NAMALWA (cell line): ENCODE measurements around the gene CATSPERD.
A peak's percentile ranks its signal among the peaks of the same experiment; 100 is the strongest.

Experiments
- DNase-seq: peaks from one replicate; pipeline ENCODE4 v3.0.0-alpha.2; 2015; ENCODE audit warnings: low spot score

Gene CATSPERD

DNA sequence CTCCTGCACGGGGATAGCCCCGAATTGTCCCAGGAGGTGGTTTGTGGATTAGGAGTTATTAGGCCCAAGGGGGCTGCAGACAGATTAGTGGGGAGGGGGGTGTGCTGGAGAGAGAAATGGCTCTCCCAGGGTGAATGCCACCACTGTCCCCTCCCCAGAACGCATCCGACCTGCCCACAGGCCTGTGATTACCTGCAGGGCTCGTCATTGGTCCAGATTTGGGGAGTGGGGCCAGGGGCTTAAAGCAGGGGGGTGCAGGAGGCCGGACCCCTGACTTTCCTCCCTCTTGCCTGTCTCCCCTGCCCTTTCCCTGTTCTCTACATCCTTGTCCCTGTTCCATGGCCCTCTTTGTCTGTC is 85.7 kb downstream of the CATSPERD start:
- DNase-seq: no peak

DNA sequence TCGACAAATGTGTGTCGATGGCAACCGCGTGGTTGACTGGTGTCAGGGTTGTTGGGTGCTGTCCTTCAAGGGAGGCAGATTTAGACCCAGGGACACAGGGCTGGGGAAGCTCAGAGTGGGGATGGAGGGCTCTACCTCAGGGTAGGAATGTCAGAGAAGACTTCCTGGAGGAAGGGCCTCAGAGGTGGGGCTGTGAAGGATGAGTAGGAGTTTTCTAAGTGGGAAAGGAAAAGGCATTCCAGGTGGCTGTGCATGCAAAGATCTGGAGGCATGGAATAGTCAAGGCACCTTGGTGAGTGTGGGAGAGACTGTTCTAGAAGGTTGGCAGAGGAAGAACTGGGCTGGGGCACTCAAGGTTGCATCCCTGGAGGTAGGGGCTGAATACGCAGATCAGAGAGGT is 86.5 kb downstream of the CATSPERD start:
- no peak for DNase-seq

DNA sequence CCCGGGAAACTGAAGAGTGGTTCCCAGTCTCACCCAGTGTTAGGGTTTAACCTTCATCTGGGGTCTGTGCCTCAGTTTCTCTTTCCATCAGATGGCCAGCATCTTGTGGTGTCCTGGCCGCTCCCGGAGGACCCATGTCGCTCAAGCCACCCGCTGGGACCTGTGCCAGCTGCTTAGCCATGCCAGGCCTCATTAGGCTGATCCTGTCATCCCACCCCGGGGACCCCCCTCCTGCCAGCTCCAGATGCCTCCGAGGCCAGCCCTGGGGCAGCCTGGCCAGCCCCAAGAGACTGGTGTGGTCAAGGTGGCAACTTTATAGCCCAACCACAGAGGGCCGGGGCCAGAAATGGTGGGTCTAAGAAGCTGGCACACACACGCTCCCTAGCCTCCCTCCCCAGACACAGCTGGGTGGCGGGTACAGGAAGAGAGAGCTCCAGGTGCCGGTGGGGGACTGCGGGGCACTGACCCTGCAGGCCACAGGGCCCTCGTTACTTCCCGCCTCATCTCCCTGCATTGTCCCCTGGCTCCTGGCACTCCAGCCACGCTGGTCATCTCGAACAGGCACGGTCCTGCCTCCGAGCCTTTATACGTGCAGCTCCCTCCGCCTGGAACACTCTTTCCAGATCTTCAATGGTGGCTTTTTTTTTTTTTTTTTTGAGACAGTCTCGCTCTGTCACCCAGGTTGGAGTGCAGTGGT is 87.8 kb downstream of the CATSPERD start:
- no peak for DNase-seq

GRCh38 chr19:5809053-5809452 is 88.6 kb downstream of the CATSPERD start:
- no peak for DNase-seq

- DNase-seq: no peak
These were observed 89.0 kb downstream of the CATSPERD start for GRCh38 chr19:5809469-5809868.

DNA sequence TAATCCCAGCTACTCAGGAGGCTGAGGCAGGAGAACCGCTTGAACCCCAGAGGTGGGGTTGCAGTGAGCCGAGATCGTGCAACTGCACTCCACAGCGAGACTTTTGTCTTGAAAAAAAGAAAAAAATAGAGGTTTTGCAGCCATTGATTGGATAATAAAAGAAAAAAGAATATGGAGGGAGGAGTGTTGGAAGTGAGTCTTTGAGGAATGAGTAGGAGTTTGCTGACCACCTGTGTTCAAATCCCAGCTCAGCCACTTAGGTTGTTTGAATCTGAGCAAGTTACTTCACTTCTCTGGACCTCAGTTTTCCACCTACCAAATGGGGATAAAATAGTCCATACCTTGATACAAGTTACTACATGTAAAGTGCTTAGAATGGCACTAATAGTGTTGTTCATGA is 90.7 kb downstream of the CATSPERD start:
- DNase-seq: no peak

- no peak for DNase-seq
These were observed 93.8 kb downstream of the CATSPERD start for GRCh38 chr19:5814123-5814851.

- no peak for DNase-seq
These were observed 94.4 kb downstream of the CATSPERD start for GRCh38 chr19:5814852-5815246.

- no peak for DNase-seq
These were observed 96.8 kb downstream of the CATSPERD start for GRCh38 chr19:5817218-5817617.

DNA sequence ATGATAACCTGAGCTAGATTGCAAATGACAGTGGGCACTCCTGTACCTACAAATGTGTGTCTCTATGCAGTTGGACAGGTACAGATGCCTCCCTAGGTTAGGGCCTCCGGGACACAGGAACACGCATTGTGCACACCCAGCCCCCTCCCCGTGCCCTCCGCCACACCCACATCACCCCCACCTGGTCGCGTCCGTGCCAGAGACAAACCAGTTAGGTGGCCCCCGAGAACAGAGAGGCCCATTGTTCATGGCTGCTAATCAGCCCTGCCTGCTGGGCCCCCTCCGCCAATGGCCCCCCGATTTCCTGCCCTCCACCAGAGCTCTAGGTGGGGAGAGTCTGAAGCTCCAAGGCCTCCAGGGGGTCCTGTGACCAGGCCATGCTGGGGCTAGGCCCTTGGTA is 98.2 kb downstream of the CATSPERD start:
- no peak for DNase-seq

GRCh38 chr19:5820785-5821184 is 100.3 kb downstream of the CATSPERD start:
- DNase-seq: no peak

DNA sequence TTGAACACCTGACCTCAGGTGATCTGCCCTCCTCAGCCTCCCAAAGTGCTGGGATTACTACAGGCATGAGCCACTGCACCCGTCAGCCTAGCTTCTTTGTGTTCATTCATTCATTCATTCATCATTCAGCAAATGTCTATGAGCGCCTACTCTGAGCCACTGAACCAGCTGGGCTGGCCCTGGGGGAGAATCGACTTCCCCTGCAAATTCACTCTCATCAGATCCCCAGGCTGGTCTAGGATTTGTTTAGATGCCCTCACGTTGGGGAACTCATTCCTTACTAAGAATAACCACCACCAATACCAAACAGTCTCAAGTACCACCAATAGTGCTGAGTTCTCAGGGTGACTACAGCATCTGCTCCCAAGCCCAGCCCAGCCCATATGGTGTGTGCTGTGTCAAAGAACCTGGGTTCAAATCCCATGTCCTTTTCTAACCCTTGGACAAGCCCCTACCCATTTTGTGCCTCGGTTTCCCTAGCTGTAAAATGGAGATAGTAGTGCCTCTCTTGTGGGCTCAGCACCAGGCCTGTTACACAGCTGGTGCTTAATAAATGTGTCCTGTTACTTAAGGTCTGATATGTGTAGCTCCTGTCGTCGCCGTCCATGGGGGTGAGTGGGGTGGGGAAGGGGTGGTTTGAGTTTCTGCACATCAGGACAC is 101.2 kb downstream of the CATSPERD start:
- no peak for DNase-seq

DNA sequence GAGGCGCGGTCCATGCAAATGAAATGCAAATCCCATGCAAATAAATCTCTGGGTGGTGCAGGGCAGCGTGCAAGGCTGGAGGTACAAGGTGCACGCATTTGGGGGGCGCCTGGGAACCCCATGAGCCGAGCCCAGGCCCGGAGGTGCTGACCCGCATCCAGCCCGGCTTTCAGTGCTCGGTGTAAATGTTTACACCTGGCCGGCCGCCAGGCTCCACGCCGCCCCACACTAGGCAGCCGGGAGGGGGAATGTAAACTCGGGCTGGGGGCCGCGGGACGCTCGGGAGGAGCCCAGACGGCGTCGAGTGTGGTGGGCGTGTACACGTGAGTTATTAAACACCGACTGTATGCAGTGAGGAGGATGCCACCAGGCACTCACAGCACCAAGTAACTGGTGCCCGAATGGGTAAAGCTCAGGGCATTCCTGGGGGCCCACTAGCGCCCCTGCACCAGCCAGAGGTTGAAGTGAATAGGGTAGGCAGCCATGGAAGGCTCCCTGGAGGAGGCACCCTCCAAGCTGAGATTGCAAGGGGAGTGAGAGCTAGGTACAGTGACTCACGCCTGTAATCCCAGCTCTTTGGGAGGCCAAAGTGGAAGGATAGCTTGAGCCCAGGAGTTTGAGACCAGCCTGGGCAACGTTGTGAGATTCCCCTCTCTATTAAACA is 101.9 kb downstream of the CATSPERD start:
- DNase-seq: no peak

- no peak for DNase-seq
These were observed 103.3 kb downstream of the CATSPERD start for GRCh38 chr19:5823579-5824281.

DNA sequence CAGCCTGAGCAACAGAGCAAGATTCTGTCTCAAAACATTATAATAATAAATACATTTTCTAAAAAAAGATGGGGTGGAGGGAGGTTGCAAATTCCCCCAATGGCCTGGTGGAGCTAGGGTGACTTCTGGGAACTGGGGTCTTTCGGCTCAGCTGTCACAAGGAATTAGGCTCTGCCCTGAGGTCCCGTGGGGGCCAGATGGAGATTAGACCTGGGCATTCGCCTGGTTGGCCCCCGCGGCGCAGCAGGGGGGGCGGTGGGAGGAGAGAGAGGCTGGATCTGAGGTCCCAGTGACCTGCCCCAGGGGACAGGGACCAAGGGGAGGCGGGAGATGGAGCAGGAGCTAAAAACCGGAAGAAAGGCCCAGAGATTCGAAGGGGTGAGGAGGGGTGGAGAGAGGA is 104.3 kb downstream of the CATSPERD start:
- no peak for DNase-seq

DNA sequence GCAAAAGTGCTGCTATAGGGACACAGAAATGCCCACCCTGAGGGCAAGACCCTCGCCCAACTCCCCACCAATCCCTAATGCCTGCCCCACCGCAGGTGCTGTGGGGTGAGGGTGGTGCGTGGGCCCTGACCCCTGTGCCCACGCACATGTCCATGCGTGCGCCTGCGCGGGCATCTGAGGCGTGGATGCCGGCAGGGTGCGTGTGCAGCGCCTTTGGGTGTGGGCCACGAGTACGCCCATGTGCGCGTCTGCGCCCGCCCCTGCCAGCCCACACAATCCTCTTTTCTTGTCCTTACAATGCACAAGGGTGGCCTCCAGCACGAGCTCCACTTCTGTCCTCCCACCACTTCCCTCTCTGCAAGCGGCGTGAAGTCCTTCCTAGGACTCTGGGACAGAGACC is 104.7 kb downstream of the CATSPERD start:
- no peak for DNase-seq

- DNase-seq: peak; percentile 85
These were observed 106.3 kb downstream of the CATSPERD start for GRCh38 chr19:5826531-5827341.

DNA sequence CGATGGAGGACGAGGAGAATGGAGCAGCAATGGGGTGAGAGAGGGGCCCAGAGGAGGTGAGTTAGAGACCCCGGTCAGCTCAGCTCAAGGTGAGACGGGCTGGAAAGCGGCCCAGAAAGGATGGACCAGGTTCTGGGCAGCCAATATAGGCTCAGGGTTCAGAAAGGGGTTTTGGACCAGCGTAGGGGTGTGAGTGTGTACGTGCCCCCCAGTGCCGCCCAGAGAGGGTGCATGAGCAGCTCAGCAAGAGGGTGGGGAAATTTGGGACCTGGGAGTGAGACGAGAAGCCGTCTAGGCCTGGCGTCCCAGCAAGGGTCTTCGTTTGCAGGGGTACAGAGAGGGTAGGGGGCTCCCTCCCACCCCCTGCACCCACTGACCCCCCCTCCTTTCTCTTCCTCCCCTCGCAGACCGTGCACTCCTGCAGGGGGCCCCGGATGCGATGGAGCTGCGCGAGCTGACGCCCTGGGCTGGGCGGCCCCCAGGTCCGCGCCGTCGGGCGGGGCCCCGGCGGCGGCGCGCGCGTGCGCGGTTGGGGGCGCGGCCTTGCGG is 107.0 kb downstream of the CATSPERD start:
- DNase-seq: no peak

DNA sequence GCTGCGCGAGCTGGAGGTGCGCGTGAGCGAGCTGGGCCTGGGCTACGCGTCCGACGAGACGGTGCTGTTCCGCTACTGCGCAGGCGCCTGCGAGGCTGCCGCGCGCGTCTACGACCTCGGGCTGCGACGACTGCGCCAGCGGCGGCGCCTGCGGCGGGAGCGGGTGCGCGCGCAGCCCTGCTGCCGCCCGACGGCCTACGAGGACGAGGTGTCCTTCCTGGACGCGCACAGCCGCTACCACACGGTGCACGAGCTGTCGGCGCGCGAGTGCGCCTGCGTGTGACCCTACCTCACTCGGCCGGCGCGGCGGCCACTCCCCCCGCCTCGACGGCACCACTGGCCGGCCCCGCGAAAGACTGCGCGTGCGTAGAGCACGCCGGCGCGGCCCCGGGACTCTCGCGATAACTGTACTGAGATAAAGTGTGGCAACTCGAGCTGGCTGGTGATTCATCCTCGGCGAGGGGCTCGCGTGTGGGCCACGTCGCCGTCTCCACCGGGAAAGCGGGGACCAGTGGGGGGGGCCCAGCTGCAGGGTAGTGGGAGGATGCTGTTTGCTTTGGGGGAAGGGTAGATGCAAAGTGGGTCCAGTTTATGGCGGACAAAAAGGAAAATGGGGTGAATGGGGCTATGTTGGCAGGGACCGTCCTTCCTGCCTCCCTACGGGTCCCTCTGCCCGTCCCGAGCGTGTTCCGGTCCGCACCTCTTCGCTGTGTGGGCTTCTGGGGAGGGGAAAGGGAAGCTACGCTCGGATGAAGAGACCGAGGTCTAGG is 107.6 kb downstream of the CATSPERD start:
- peak; percentile 91 for DNase-seq
